ENCODE results near the gene ETV3. TPM values are rescaled to one million over a fixed set of nuclear protein-coding genes. Genes with fewer than 3 reads are reported as not detected.
"Not testable (repeated sequence)": the region's sequence is repeated elsewhere in the genome, so short reads cannot be mapped to it uniquely, and the experiment has no call there.

Gene ETV3
- polyA plus RNA-seq (2011; rRNA removed) = 9.2 and 10.0 TPM in 2 replicates
- 34.5 and 37.8 TPM in 2 replicates for polyA minus RNA-seq (2011; rRNA and poly(A)+ RNA removed)

GRCh38 chr1:157138220-157139051 is at the start of gene ETV3:
Gene ETV3, minus strand, starts transcription at chr1:157138395. Its CDS starts 2,043 bp downstream, at chr1:157136352.
- peak within 1 kb of the TSS; percentile 98 for H3K27ac ChIP-seq (ENCODE audit: low read depth, low read length)
- no peaks in the 10 kb centered on the region for H3K27me3 ChIP-seq (ENCODE audit: control insufficient read depth, insufficient read depth, low read length)
- CTCF ChIA-PET = interaction anchor here (0.8 to 17.3 kb wide), 2 partner anchors 17 to 49 kb away, joined by 4 to 213 read pairs; no protein-coding TSS in a partner anchor
- POLR2A ChIA-PET = interaction anchor here (0.6 to 2.8 kb wide), 4 partner anchors 17 to 94 kb away, joined by 3 to 20 read pairs (median 5); no protein-coding TSS in a partner anchor
- no peak for TF ChIP-seq CTCF (IDR thresholded peaks at IDR 0.05; ENCODE audit: low read depth, low read length)
- DNase-seq (ENCODE audit: low read depth, low spot score) = peak; percentile 73
- H3K9me3 ChIP-seq (ENCODE audit: control insufficient read depth, insufficient read depth, low read length) = peaks cover 6% of the 10 kb centered on the region; the same call in 1 of the 2 replicates
- peak within 1 kb of the TSS; percentile 99 for H3K4me3 ChIP-seq (ENCODE audit: low read depth, low read length)

- H3K27me3 ChIP-seq (ENCODE audit: control insufficient read depth, insufficient read depth, low read length) = peaks cover 30% of the 10 kb centered on the region
- CTCF ChIA-PET = interaction anchor here (0.8 to 1.2 kb wide), 2 partner anchors 10 to 15 kb away, joined by 3 read pairs; no protein-coding TSS in a partner anchor
Measured at GRCh38 chr1:157186281-157186992, 48.2 kb upstream of the ETV3 start.

GRCh38 chr1:157183870-157184269 is 45.7 kb upstream of the ETV3 start:
- CTCF ChIA-PET = no interaction called here
- Histone ChIP-seq H3K27ac (ENCODE audit: low read depth, low read length) (no peak overlapping the region), H3K4me3 (ENCODE audit: low read depth, low read length) (no peak overlapping the region), H3K9me3 (ENCODE audit: control insufficient read depth, insufficient read depth, low read length) (no peaks in the 10 kb centered on the region), H3K27me3 (ENCODE audit: control insufficient read depth, insufficient read depth, low read length) (peaks cover 24% of the 10 kb centered on the region)
- DNase-seq (ENCODE audit: low read depth, low spot score) = no peak
- POLR2A ChIA-PET = no interaction called here
- TF ChIP-seq CTCF (IDR thresholded peaks at IDR 0.05; ENCODE audit: low read depth, low read length) = no peak

More at GRCh38 chr1:157186281-157186992, 48.2 kb upstream of the ETV3 start:
- no peak overlapping the region for H3K4me3 ChIP-seq (ENCODE audit: low read depth, low read length)
- no peak for DNase-seq (ENCODE audit: low read depth, low spot score)
- H3K27ac ChIP-seq (ENCODE audit: low read depth, low read length) = no peak overlapping the region
- TF ChIP-seq CTCF (IDR thresholded peaks at IDR 0.05; ENCODE audit: low read depth, low read length) = no peak
- H3K9me3 ChIP-seq (ENCODE audit: control insufficient read depth, insufficient read depth, low read length) = no peaks in the 10 kb centered on the region
- POLR2A ChIA-PET = no interaction called here

- H3K9me3 ChIP-seq (ENCODE audit: control insufficient read depth, insufficient read depth, low read length); POLR2A ChIA-PET; H3K27ac ChIP-seq (ENCODE audit: low read depth, low read length); H3K4me3 ChIP-seq (ENCODE audit: low read depth, low read length); DNase-seq (ENCODE audit: low read depth, low spot score): not testable (repeated sequence)
- CTCF ChIA-PET = interaction anchor here (1.0 kb wide), 1 partner anchor 12 kb away, joined by 4 read pairs; no protein-coding TSS in a partner anchor
- peaks cover 24% of the 10 kb centered on the region for H3K27me3 ChIP-seq (ENCODE audit: control insufficient read depth, insufficient read depth, low read length)
Measured at GRCh38 chr1:157182371-157182770, 44.2 kb upstream of the ETV3 start.

- no peaks in the 10 kb centered on the region for H3K9me3 ChIP-seq (ENCODE audit: control insufficient read depth, insufficient read depth, low read length)
- no peak overlapping the region for H3K27ac ChIP-seq (ENCODE audit: low read depth, low read length)
- DNase-seq (ENCODE audit: low read depth, low spot score) = no peak
- peaks cover 22% of the 10 kb centered on the region for H3K27me3 ChIP-seq (ENCODE audit: control insufficient read depth, insufficient read depth, low read length)
- no peak for TF ChIP-seq CTCF (IDR thresholded peaks at IDR 0.05; ENCODE audit: low read depth, low read length)
- POLR2A ChIA-PET = no interaction called here
- H3K4me3 ChIP-seq (ENCODE audit: low read depth, low read length) = no peak overlapping the region
- CTCF ChIA-PET = interaction anchor here (1.0 kb wide), 1 partner anchor 13 kb away, joined by 4 read pairs; no protein-coding TSS in a partner anchor
Measured at GRCh38 chr1:157181790-157182189, 43.6 kb upstream of the ETV3 start.
